ENCODE data around the gene SERPINB7. TPM values are rescaled to one million over a fixed set of nuclear protein-coding genes. Genes with fewer than 3 reads are reported as not detected.

Gene SERPINB7
- total RNA-seq, 1 experiment from 2014 or later: not detected

DNA sequence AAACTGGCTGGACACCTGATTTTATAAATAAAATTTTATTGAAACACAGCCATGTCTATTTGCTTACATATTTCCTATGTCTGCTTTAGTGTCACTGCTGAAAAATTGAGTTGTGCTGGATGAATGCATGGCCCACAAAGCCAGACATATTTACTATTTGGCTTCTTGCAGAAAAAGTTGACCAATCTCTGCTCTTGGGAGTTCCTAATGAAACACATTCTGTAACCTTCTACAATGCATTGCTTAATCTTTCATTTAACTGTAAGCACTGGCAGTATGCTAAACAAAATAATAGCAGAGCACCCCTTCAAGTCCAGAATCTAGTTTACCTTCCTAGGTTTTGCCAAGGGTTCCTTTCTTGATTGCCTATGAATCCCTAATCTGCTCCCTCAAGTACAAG is 17.7 kb upstream of the SERPINB7 start:
- H3K4me1 ChIP-seq (ENCODE audit: insufficient read depth, low read length): no peaks in the 10 kb centered on the region
- Mint-ChIP-seq H3K27ac (no peak overlapping the region), H3K4me1 (peaks cover 0 to 3% of the 10 kb centered on the region in 2 experiments; a peak in 1 of 4 replicates), H3K4me3 (no peak overlapping the region), H3K36me3 (ENCODE audit: insufficient read depth in 1 of 3, low read depth in 3 of 3) (peaks cover 12 to 21% (median 13%) of the 10 kb centered on the region in 3 experiments), H3K9me3 (peaks cover 23% of the 10 kb centered on the region in 2 experiments), H3K27me3 (ENCODE audit: low read depth) (peaks cover 1% of the 10 kb centered on the region; the same call in 1 of the 2 replicates)
- no peak for DNase-seq
- H3K18ac ChIP-seq (ENCODE audit: insufficient read length, low read depth, low read length): no peak overlapping the region
- no peak overlapping the region for H4K8ac ChIP-seq (replicated peaks; ENCODE audit: insufficient read length, low read depth, low read length)
- H3K79me1 ChIP-seq (ENCODE audit: insufficient read depth, low read depth, low read length, poor library complexity, severe bottlenecking): no peaks in the 10 kb centered on the region
- H3K27ac ChIP-seq (ENCODE audit: insufficient read length, low read depth, low read length): no peak overlapping the region
- H3K56ac ChIP-seq (ENCODE audit: insufficient read length, low read depth, low read length): no peak overlapping the region
- TF ChIP-seq, protein P1, sequence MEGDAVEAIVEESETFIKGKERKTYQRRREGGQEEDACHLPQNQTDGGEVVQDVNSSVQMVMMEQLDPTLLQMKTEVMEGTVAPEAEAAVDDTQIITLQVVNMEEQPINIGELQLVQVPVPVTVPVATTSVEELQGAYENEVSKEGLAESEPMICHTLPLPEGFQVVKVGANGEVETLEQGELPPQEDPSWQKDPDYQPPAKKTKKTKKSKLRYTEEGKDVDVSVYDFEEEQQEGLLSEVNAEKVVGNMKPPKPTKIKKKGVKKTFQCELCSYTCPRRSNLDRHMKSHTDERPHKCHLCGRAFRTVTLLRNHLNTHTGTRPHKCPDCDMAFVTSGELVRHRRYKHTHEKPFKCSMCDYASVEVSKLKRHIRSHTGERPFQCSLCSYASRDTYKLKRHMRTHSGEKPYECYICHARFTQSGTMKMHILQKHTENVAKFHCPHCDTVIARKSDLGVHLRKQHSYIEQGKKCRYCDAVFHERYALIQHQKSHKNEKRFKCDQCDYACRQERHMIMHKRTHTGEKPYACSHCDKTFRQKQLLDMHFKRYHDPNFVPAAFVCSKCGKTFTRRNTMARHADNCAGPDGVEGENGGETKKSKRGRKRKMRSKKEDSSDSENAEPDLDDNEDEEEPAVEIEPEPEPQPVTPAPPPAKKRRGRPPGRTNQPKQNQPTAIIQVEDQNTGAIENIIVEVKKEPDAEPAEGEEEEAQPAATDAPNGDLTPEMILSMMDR (conservative IDR thresholded peaks at IDR 0.05): no peak
- no peak overlapping the region for H3K4ac ChIP-seq (ENCODE audit: low read depth, low read length)
- H3K14ac ChIP-seq (ENCODE audit: insufficient read depth, low read length): no peak overlapping the region
- H4K5ac ChIP-seq (ENCODE audit: insufficient read length, low read depth, low read length): no peak overlapping the region
- H2AK5ac ChIP-seq (ENCODE audit: insufficient read length, low read length): no peak overlapping the region
- H3K27me3 ChIP-seq (ENCODE audit: insufficient read depth, low read length): no peaks in the 10 kb centered on the region
- H2BK20ac ChIP-seq (ENCODE audit: low read depth, low read length, poor library complexity, severe bottlenecking): no peak overlapping the region
- H3K23ac ChIP-seq (ENCODE audit: insufficient read length, low read depth, low read length): no peak overlapping the region
- no peak overlapping the region for H3K9ac ChIP-seq (ENCODE audit: extremely low read depth, insufficient read length, low read length)
- H3K4me2 ChIP-seq (ENCODE audit: insufficient read depth, insufficient read length, low read length): no peak overlapping the region
- no peak overlapping the region for H3T11ph ChIP-seq (ENCODE audit: low read length)
- no peaks in the 10 kb centered on the region for H3K23me2 ChIP-seq (ENCODE audit: insufficient read length, low read depth, low read length, poor library complexity, severe bottlenecking)
- H4K20me1 ChIP-seq (ENCODE audit: control insufficient read depth, insufficient read depth, insufficient read length): no peaks in the 10 kb centered on the region
- H2BK120ac ChIP-seq (ENCODE audit: low read depth, low read length, poor library complexity, severe bottlenecking): no peak overlapping the region
- H2BK12ac ChIP-seq (ENCODE audit: insufficient read length, low read depth, low read length): no peak overlapping the region
- no peak overlapping the region for H2BK5ac ChIP-seq (ENCODE audit: insufficient read length, low read length)
- H2BK15ac ChIP-seq (ENCODE audit: low read depth, low read length): no peak overlapping the region
- no peaks in the 10 kb centered on the region for H3K9me3 ChIP-seq (ENCODE audit: control insufficient read depth, low read depth, low read length)
- no peaks in the 10 kb centered on the region for H3K79me2 ChIP-seq (ENCODE audit: insufficient read depth, low read length)
- no peak overlapping the region for H2AFZ ChIP-seq (ENCODE audit: low read length)
- H4K91ac ChIP-seq (ENCODE audit: insufficient read length, low read depth, low read length): no peak overlapping the region

Data from H9 (cell line).